ENCODE results near the gene CARMIL1.

The CARMIL1 gene

GRCh38 chr6:25550631-25551030 is 271.5 kb downstream of the CARMIL1 start:
- H3K4me3 ChIP-seq (replicated peaks; ENCODE audit: low read depth, low read length) = no peak overlapping the region
- no peak for DNase-seq (ENCODE audit: low read depth)
- no peak for TF ChIP-seq CTCF (IDR thresholded peaks at IDR 0.05; ENCODE audit: low read length, missing control alignments)

GRCh38 chr6:25553502-25553901 is 274.3 kb downstream of the CARMIL1 start:
- DNase-seq (ENCODE audit: low read depth) = no peak
- no peak overlapping the region for H3K4me3 ChIP-seq (replicated peaks; ENCODE audit: low read depth, low read length)
- TF ChIP-seq CTCF (IDR thresholded peaks at IDR 0.05; ENCODE audit: low read length, missing control alignments) = no peak

GRCh38 chr6:25555188-25555587 is 276.0 kb downstream of the CARMIL1 start:
- no peak for DNase-seq (ENCODE audit: low read depth)
- TF ChIP-seq CTCF (IDR thresholded peaks at IDR 0.05; ENCODE audit: low read length, missing control alignments) = no peak
- H3K4me3 ChIP-seq (replicated peaks; ENCODE audit: low read depth, low read length) = no peak overlapping the region

DNA sequence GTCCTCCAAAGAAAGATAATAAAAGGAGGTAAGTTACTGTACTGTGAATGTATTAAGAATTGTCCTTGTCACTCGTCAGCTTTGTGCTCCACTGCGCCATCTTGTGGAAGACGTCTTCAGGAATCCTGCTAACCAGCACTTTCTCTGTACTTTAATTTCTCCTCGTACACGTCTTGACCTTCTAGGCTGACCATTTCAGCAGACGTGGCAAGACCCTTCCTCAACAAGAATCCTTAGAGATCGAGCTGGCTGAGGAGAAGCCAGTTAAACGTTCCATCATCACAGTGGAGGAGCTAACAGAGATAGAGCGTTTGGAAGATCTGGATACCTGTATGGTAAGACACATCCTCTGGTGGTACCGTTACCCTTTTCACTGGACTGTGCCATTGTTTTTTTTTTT is 277.3 kb downstream of the CARMIL1 start:
- peak; percentile 86 for DNase-seq (ENCODE audit: low read depth)
- peak; percentile 94 for TF ChIP-seq CTCF (IDR thresholded peaks at IDR 0.05; ENCODE audit: low read length, missing control alignments)
- H3K4me3 ChIP-seq (replicated peaks; ENCODE audit: low read depth, low read length) = no peak overlapping the region

DNA sequence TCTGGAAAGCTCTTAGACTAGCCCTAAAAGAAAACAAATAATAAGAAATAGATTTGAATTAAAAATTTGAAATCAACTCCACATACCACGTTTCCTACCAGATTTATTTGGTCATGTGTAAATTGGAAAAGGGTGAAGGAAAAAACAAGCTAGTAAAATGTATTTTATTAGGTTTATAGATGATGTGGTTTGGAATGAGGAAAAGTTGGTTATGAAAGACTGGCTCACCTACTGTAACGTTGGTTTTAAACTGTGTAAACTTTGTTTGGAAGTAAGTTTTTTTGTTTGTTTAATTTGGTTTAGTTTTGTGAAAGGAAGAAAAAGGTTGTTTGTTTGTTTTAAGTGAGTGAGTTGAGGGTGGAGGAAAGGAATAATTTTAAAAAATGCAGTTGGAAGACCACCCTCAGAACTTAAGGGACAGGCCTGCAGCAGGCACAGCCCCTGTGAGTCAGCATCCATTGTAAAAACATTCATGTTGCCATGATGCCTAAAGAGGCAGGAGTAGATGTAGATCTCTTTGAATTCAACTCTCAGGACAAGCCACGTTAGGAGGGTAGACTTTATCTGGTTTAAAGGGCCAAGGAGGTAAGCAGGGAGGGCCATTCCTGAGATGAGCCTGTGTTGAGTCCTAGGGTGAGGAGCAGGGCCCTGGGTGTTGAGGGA is 279.1 kb downstream of the CARMIL1 start:
- no peak for DNase-seq (ENCODE audit: low read depth)
- no peak for TF ChIP-seq CTCF (IDR thresholded peaks at IDR 0.05; ENCODE audit: low read length, missing control alignments)
- no peak overlapping the region for H3K4me3 ChIP-seq (replicated peaks; ENCODE audit: low read depth, low read length)

GRCh38 chr6:25560865-25561264 is 281.7 kb downstream of the CARMIL1 start:
- H3K4me3 ChIP-seq (replicated peaks; ENCODE audit: low read depth, low read length) = no peak overlapping the region
- no peak for DNase-seq (ENCODE audit: low read depth)
- no peak for TF ChIP-seq CTCF (IDR thresholded peaks at IDR 0.05; ENCODE audit: low read length, missing control alignments)

- TF ChIP-seq CTCF (IDR thresholded peaks at IDR 0.05; ENCODE audit: low read length, missing control alignments) = no peak
- DNase-seq (ENCODE audit: low read depth) = no peak
- H3K4me3 ChIP-seq (replicated peaks; ENCODE audit: low read depth, low read length) = no peak overlapping the region
These were observed 285.8 kb downstream of the CARMIL1 start for GRCh38 chr6:25564943-25565342.

Data from fibroblast of pulmonary artery (primary cell).